GM19372 (cell line): ENCODE data around the gene ZYG11A.
A peak's percentile ranks its signal among the peaks of the same experiment; 100 is the strongest.
"Not testable (repeated sequence)": the region's sequence is repeated elsewhere in the genome, so short reads cannot be mapped to it uniquely, and the experiment has no call there.

Source experiments
- ATAC-seq: cut with Tn5 transposase; IDR thresholded peaks from one replicate; pipeline ENCODE4 v1.9.1; 2021; ENCODE audit warnings: mild to moderate bottlenecking, low read depth, moderate library complexity; ENCODE audit not compliant: unreplicated experiment

ZYG11A gene

DNA sequence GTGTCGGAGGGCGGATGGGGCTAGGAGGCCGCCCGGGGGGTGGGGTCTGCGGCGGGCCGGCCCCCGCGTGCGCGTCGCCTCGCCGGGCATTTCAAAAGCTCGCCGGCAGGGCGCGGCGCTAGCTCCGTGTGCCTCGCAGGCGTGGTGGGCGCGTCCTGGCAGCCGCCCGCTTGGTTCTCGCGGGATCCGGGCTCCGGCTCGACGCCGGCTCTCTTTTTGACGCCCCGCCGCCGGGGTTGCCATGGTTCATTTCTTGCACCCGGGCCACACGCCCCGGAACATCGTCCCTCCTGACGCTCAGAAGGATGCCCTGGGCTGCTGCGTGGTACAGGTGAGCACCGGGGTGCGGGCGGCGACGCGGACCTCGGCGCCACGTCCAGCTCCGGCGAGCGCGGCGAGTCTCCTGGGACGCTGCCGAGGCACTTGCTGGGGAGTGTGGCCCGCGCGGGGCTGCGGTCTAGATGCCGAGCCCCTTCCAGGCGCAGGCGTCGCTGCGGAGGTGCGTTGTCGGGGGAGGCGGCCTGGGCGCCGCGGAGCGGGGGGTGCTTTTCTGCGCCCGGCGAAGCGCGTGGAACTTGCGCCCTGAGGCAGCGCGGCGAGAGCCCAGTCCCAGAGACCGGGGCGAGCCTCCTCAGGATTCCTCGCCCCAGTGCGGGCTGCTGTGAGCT, at the start of gene ZYG11A:
ZYG11A (plus strand) TSS at position 118 of the 668 bp plus-strand sequence; CDS start at position 242, 124 bp downstream.
- peak; percentile 80 for ATAC-seq

DNA sequence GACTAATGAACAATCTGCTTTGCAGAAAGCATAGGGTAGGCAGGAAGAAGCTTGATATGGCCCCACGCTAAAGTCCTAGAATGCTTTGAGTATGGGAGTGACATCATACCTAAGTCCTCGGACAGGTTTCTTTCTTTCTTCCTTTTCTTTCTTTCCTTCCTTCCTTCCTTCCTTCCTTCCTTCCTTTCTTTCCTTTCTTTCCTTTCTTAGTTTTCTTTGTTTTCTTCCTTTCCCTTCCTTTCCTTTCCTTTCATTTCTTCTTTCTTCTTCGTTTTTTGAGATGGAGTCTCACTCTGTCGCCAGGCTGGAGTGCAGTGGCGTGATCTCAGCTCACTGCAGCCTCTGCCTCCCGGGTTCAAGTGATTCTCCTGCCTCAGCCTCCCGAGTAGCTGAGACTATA, 48.8 kb upstream of the ZYG11A start:
- ATAC-seq = not testable (repeated sequence)

- no peak for ATAC-seq
These were observed 47.1 kb upstream of the ZYG11A start for GRCh38 chr1:52795464-52795863.

GRCh38 chr1:52798331-52798730, 44.2 kb upstream of the ZYG11A start:
- ATAC-seq = no peak

- ATAC-seq = no peak
These were observed 41.5 kb upstream of the ZYG11A start for GRCh38 chr1:52801011-52801410.

- not testable (repeated sequence) for ATAC-seq
These were observed 38.5 kb upstream of the ZYG11A start for GRCh38 chr1:52804083-52804482.

DNA sequence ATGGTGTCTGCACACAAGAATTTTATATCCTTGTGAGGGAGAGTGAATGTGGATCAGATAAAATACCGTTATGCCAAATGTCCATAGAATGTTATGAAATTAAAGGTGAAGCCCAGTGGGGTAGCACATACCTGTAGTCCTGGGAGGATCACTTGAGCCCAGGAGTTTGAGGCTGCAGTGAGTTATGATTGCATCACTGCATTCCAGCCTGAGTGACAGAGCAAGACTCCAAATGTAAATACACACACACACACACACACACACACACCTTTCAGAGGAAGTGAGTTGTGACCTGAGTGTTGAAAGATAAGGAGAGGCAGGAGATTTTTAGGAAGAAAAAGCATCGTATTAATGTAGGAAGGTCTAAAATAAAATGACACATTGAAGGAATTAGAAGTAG, 28.1 kb upstream of the ZYG11A start:
- ATAC-seq = no peak

- not testable (repeated sequence) for ATAC-seq
These were observed 21.7 kb upstream of the ZYG11A start for GRCh38 chr1:52820830-52821229.

DNA sequence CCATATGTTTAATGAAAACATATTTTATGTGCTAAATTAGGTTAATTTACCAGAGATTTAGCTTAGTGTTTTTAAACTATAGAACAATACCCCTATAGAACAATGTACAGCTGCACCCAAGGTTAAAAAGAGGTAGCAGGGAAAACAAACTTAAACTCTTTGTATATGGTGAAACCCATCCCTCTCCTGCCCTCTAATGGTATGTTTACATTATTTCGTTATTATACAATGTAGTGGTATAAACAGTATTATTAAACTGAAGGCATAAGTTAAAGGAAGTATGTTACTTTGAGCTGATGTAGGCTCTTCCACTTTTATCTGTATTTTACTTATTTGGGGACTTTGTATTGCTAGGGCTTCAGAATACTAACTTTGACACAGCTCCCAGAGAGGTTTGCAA, 16.7 kb upstream of the ZYG11A start:
- no peak for ATAC-seq

GRCh38 chr1:52834798-52835197, 7.8 kb upstream of the ZYG11A start:
- ATAC-seq = no peak

DNA sequence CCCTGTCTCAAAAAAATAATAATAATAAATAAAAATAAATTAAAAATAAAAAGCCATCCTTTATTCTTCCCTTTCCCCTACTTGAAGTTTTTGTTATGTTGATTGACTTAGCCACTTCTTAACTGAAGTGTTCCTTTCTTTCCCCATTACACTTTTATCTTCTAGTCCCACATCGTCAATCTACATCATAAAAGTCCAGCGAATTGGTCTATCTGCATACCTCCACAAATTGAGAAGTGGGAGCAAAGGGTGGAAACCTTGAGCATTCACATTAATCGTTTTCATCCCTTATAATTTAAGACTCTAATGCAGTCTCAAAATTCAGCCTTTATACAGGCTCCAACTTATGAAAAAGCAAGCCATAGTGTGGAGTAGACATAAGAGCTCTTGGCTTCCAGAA, 6.5 kb upstream of the ZYG11A start:
- ATAC-seq = no peak

DNA sequence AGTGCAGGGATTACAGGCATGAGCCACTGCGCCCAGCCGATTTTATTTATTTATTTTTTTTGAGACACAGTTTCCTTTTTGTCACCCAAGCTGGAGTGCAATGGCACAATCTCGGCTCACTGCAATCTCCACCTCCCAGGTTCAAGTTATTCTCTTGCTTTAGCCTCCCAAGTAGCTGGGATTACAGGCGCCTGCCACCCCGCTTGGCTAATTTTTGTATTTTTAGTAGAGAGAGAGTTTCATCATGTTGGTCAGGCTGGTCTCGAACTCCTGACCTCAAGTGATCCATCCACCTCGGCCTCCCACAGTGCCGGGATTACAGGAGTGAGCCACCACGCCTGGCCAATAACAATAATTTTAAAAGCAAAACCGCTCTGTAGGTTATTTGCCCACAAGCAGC, 3.4 kb upstream of the ZYG11A start:
- ATAC-seq = not testable (repeated sequence)

DNA sequence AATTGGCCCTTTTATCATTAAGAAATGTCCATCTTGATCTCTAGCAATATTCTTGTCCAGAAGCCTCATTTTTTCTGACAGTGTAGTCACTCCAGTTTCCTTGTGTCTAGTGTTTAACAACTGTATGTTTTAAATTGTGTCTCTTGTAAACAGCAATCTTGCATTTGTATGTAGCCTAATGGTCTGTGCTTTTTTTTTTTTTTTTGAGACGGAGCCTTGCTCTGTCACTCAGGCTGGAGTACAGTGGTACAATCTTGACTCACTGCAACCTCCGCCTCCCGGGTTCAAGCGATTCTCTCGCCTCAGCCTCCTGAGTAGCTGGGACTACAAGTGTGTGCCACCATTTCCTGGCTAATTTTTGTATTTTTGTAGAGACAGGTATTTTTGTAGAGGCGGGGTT, 2.6 kb downstream of the ZYG11A start:
- ATAC-seq = not testable (repeated sequence)

DNA sequence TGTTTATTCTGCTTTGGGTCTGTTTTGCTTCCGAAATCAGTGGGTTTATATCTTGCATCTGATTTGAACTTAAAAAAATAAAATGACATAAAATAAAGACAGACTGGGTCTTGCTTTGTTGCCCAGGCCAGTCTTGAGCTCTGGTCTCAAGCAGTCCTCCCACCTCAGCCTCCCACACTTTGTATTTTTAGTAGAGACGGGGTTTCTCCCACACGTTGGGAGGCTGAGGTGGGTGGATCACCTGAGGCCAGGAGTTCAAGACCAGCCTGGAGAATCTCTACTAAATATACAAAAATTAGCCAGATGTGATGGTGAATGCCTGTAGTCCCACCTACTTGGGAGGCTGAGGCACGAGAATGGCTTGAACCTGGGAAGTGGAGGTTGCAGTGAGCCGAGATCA, 5.9 kb downstream of the ZYG11A start:
- ATAC-seq = no peak

GRCh38 chr1:52850951-52851350, 8.4 kb downstream of the ZYG11A start:
- no peak for ATAC-seq

- no peak for ATAC-seq
These were observed 10.3 kb downstream of the ZYG11A start for GRCh38 chr1:52852854-52853253.

- ATAC-seq = no peak
These were observed 13.0 kb downstream of the ZYG11A start for GRCh38 chr1:52855584-52855983.

DNA sequence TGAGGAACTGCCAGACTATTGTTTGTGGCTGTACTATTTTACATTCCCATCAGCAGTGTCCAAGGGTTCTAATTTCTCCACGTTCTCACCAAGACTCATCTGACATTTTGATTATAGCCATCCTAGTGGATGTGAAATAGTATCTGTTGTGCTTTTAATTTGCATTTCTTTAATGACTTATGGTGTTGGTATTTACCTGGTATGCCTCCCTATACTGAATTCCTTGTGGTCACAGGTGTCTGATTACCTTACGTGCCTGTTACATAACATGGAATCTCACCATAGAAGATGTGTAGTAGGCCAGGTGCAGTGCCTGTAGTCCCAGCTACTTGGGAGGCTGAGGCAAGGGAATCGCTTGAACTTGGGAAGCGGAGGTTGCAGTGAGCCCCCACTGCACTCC, 13.5 kb downstream of the ZYG11A start:
- ATAC-seq = no peak

DNA sequence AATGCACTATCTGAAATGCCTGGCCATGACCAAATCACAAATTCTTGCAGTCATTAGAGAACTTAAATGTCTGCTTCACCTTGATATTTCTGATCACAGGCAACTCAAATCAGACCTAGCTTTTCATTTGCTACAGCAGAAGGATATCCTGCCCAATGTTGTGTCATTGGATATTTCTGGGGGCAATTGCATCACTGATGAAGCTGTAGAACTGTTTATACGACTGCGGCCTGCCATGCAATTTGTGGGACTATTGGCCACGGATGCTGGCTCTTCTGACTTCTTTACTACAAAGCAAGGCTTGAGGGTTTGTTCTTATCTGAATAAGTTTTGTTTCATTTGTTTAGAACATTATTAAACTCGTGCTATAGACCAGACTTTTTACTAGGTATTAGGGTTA, 14.9 kb downstream of the ZYG11A start:
- no peak for ATAC-seq

- ATAC-seq = no peak
These were observed 20.3 kb downstream of the ZYG11A start for GRCh38 chr1:52862666-52863458.

- ATAC-seq = peak; percentile 77
These were observed 24.7 kb downstream of the ZYG11A start for GRCh38 chr1:52867087-52867863.
